Measurements from ENCODE around the gene NLE1. TPM values are rescaled to one million over a fixed set of nuclear protein-coding genes. Genes with fewer than 3 reads are reported as not detected.
"Not testable (repeated sequence)": the region's sequence is repeated elsewhere in the genome, so short reads cannot be mapped to it uniquely, and the experiment has no call there.

NLE1 gene
- total and polyA plus RNA-seq, 12 donors, result 1.8 to 7.5 (median 4.2) TPM

- Histone ChIP-seq H3K9me3 (no peaks in the 10 kb centered on the region), H3K4me1 (peaks cover 0 to 19% (median 0%) of the 10 kb centered on the region in 9 donors), H3K27ac (no peak overlapping the region), H3K36me3 (peaks cover 0 to 48% (median 0%) of the 10 kb centered on the region in 9 donors), H3K27me3 (no peaks in the 10 kb centered on the region), H3K4me3 (no peak overlapping the region)
- 80 to 93% methylated on average over 2 of the region's 2 CpGs for WGBS, 2 donors
- TF ChIP-seq CTCF (IDR thresholded peaks at IDR 0.05), result no peak
- no peak for ATAC-seq
- DNase-seq, result no peak
- intact Hi-C loops (cut with DNase I), result loop anchor here in 2 of 10 donors (10.0 kb wide), 2 partner anchors 107 to 557 kb away; no protein-coding TSS in a partner anchor
Measured at GRCh38 chr17:35187481-35187880, 45.4 kb upstream of the NLE1 start.

GRCh38 chr17:35185849-35186248 lies 43.7 kb upstream of the NLE1 start:
- ATAC-seq, result no peak

GRCh38 chr17:35184274-35184673 lies 42.2 kb upstream of the NLE1 start:
- no peaks in the 10 kb centered on the region for H3K9me3 ChIP-seq
- DNase-seq, result no peak
- TF ChIP-seq CTCF (IDR thresholded peaks at IDR 0.05), result no peak
- WGBS, 2 donors, result 53 to 57% methylated on average over 3 of the region's 3 CpGs
- H3K27ac ChIP-seq, result no peak overlapping the region
- H3K4me1 ChIP-seq, result peaks cover 0 to 11% (median 0%) of the 10 kb centered on the region in 9 donors
- H3K4me3 ChIP-seq, result no peak overlapping the region
- no peaks in the 10 kb centered on the region for H3K27me3 ChIP-seq
- ATAC-seq, result peak in 1 of 8 donors; percentile 22
- H3K36me3 ChIP-seq, result peaks cover 0 to 79% (median 0%) of the 10 kb centered on the region in 9 donors
- intact Hi-C loops (cut with DNase I), result loop anchor here in 2 of 10 donors (10.0 kb wide), 2 partner anchors 111 to 561 kb away; no protein-coding TSS in a partner anchor

More at GRCh38 chr17:35185849-35186248, 43.7 kb upstream of the NLE1 start:
- TF ChIP-seq CTCF (IDR thresholded peaks at IDR 0.05), result no peak
- intact Hi-C loops (cut with DNase I), result loop anchor here in 2 of 10 donors (10.0 kb wide), 2 partner anchors 109 to 559 kb away; no protein-coding TSS in a partner anchor
- Histone ChIP-seq H3K9me3 (no peaks in the 10 kb centered on the region), H3K4me1 (peaks cover 0 to 19% (median 0%) of the 10 kb centered on the region in 9 donors), H3K4me3 (no peak overlapping the region), H3K27ac (no peak overlapping the region), H3K27me3 (no peaks in the 10 kb centered on the region), H3K36me3 (peaks cover 0 to 64% (median 0%) of the 10 kb centered on the region in 9 donors)
- 43 to 51% methylated on average over 1 of the region's 1 CpG for WGBS, 2 donors
- no peak for DNase-seq

GRCh38 chr17:35183332-35183731 lies 41.2 kb upstream of the NLE1 start:
- H3K27me3 ChIP-seq, result no peaks in the 10 kb centered on the region
- intact Hi-C loops (cut with DNase I), result loop anchor here in 2 of 10 donors (10.0 kb wide), 2 partner anchors 111 to 561 kb away; no protein-coding TSS in a partner anchor
- ATAC-seq (no peak), DNase-seq (no peak)
- H3K9me3 ChIP-seq, result no peaks in the 10 kb centered on the region
- H3K36me3 ChIP-seq, result peaks cover 0 to 79% (median 0%) of the 10 kb centered on the region in 9 donors
- H3K4me3 ChIP-seq, result no peak overlapping the region
- no peak overlapping the region for H3K27ac ChIP-seq
- WGBS, 2 donors, result 46 to 57% methylated on average over 6 of the region's 6 CpGs
- TF ChIP-seq CTCF (IDR thresholded peaks at IDR 0.05), result no peak
- peaks cover 0 to 3% (median 0%) of the 10 kb centered on the region in 9 donors for H3K4me1 ChIP-seq

GRCh38 chr17:35179379-35179778 lies 37.3 kb upstream of the NLE1 start:
- H3K27me3 ChIP-seq, DNase-seq, H3K4me3 ChIP-seq, H3K9me3 ChIP-seq, ATAC-seq, H3K27ac ChIP-seq: not testable (repeated sequence)
- H3K4me1 ChIP-seq, result peaks cover 0 to 11% (median 0%) of the 10 kb centered on the region in 9 donors
- intact Hi-C loops (cut with DNase I), result loop anchor here in 4 of 10 donors (10.0 kb wide), 5 partner anchors 65 to 585 kb away; partner anchors contain the start of genes C17orf50 (in 1 of the 4), SLFN12L (in 1 of the 4) and SLFN5 (in 1 of the 4)
- WGBS, 2 donors, result 91 to 97% methylated on average over 5 of the region's 5 CpGs
- peaks cover 0 to 77% (median 0%) of the 10 kb centered on the region in 9 donors for H3K36me3 ChIP-seq

Measured in heart right ventricle (tissue), 16 donors.